SU-DHL-6 (cell line): ENCODE data around the gene SLC35C1.

ENCODE experiments used
- H2AFZ ChIP-seq: fragments of 200-600 bp; sonication (generic); 2 replicates; pipeline ENCODE4 v1.6.1; 2014; ENCODE audit warnings: low read depth, mild to moderate bottlenecking, moderate library complexity, mixed read lengths, antibody characterized with exemption, low read length; ENCODE audit not compliant: severe bottlenecking
- H3F3A ChIP-seq: fragments of 200-600 bp; shearing (Covaris generic); 2 replicates; pipeline ENCODE4 v1.6.0; 2016; ENCODE audit warnings: antibody characterized with exemption, mild to moderate bottlenecking; ENCODE audit not compliant: insufficient read depth
- H3K27ac ChIP-seq: fragments of 200-600 bp; sonication (generic); 2 replicates; pipeline ENCODE4 v1.5.1; 2016; ENCODE audit warnings: low read depth, mild to moderate bottlenecking, low read length, moderate library complexity, mixed read lengths
- H3K27me3 ChIP-seq: fragments of 200-600 bp; sonication (generic), shearing (Covaris generic); 2 replicates; pipeline ENCODE4 v1.6.0; 2014; ENCODE audit warnings: mild to moderate bottlenecking, low read length
- H3K36me3 ChIP-seq: fragments of 200-600 bp; sonication (generic); 2 replicates; pipeline ENCODE4 v1.6.1; 2014; ENCODE audit warnings: mild to moderate bottlenecking, low read length, mixed read lengths
- H3K4me2 ChIP-seq: fragments of 300-600, 200-600 bp; shearing (Covaris generic), sonication (generic); 2 replicates; pipeline ENCODE4 v1.6.0; 2014; ENCODE audit warnings: low read length, low read depth, mild to moderate bottlenecking; ENCODE audit not compliant: poor library complexity, severe bottlenecking
- H3K4me3 ChIP-seq: fragments of 200-600 bp; sonication (generic); 2 replicates; pipeline ENCODE4 v1.5.1; 2014; ENCODE audit warnings: antibody characterized with exemption, low read length, mild to moderate bottlenecking, mixed read lengths; ENCODE audit not compliant: insufficient read depth, poor library complexity, severe bottlenecking
- H3K79me2 ChIP-seq: fragments of 200-600 bp; sonication (generic); 2 replicates; pipeline ENCODE4 v1.6.1; 2014; ENCODE audit warnings: mild to moderate bottlenecking, low read length, moderate library complexity; ENCODE audit not compliant: insufficient read depth
- H3K9ac ChIP-seq: fragments of 200-600 bp; sonication (generic); 2 replicates; pipeline ENCODE4 v1.7.0; 2014; ENCODE audit warnings: mild to moderate bottlenecking, low read length
- H3K9me2 ChIP-seq: fragments of 200-600 bp; sonication (generic); replicated peaks from 2 replicates; pipeline ENCODE4 v1.6.1; 2014; ENCODE audit warnings: low read length; ENCODE audit not compliant: insufficient read depth
- H3K9me3 ChIP-seq: fragments of 200-600 bp; sonication (generic); 2 replicates; pipeline ENCODE4 v1.6.1; 2014; ENCODE audit warnings: low read length, mixed read lengths; ENCODE audit not compliant: insufficient read depth
- H4K20me1 ChIP-seq: fragments of 200-600 bp; sonication (generic); 2 replicates; pipeline ENCODE4 v1.6.1; 2014; ENCODE audit warnings: low read depth, mild to moderate bottlenecking, antibody characterized with exemption, low read length, moderate library complexity, mixed read lengths
- EZH2phosphoT487 ChIP-seq: fragments of 200-600 bp; sonication (generic), shearing (Covaris generic); conservative IDR thresholded peaks from 2 replicates; pipeline ENCODE4 v1.6.1; 2018; ENCODE audit warnings: mild to moderate bottlenecking, antibody characterized with exemption, low read length, moderate library complexity, mixed read lengths
- TF ChIP-seq, protein P1 (sequence below): fragments of 200-600 bp; sonication (generic); IDR thresholded peaks from one replicate; pipeline ENCODE4 v1.5.1; 2017; ENCODE audit warnings: antibody characterized with exemption, mild to moderate bottlenecking, low read length, moderate library complexity; ENCODE audit not compliant: insufficient read depth, poor library complexity, severe bottlenecking

Gene SLC35C1

GRCh38 chr11:45805305-45806071 is 539 bp downstream of the SLC35C1 start:
- H3K27ac ChIP-seq: no peak overlapping the region
- H3K79me2 ChIP-seq: peaks cover 5% of the 10 kb centered on the region; the same call in 1 of the 2 replicates
- no peaks in the 10 kb centered on the region for H3F3A ChIP-seq
- no peaks in the 10 kb centered on the region for H3K9me2 ChIP-seq
- no peaks in the 10 kb centered on the region for H3K9me3 ChIP-seq
- H3K36me3 ChIP-seq: no peaks in the 10 kb centered on the region
- TF ChIP-seq, protein P1, sequence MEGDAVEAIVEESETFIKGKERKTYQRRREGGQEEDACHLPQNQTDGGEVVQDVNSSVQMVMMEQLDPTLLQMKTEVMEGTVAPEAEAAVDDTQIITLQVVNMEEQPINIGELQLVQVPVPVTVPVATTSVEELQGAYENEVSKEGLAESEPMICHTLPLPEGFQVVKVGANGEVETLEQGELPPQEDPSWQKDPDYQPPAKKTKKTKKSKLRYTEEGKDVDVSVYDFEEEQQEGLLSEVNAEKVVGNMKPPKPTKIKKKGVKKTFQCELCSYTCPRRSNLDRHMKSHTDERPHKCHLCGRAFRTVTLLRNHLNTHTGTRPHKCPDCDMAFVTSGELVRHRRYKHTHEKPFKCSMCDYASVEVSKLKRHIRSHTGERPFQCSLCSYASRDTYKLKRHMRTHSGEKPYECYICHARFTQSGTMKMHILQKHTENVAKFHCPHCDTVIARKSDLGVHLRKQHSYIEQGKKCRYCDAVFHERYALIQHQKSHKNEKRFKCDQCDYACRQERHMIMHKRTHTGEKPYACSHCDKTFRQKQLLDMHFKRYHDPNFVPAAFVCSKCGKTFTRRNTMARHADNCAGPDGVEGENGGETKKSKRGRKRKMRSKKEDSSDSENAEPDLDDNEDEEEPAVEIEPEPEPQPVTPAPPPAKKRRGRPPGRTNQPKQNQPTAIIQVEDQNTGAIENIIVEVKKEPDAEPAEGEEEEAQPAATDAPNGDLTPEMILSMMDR: no peak
- TF ChIP-seq EZH2phosphoT487: no peak
- H3K4me3 ChIP-seq: peak overlapping the region; percentile 96
- H3K9ac ChIP-seq: peak overlapping the region; percentile 80
- no peaks in the 10 kb centered on the region for H3K27me3 ChIP-seq
- no peaks in the 10 kb centered on the region for H4K20me1 ChIP-seq
- peak overlapping the region; percentile 99 for H2AFZ ChIP-seq
- peak overlapping the region; percentile 99 for H3K4me2 ChIP-seq

DNA sequence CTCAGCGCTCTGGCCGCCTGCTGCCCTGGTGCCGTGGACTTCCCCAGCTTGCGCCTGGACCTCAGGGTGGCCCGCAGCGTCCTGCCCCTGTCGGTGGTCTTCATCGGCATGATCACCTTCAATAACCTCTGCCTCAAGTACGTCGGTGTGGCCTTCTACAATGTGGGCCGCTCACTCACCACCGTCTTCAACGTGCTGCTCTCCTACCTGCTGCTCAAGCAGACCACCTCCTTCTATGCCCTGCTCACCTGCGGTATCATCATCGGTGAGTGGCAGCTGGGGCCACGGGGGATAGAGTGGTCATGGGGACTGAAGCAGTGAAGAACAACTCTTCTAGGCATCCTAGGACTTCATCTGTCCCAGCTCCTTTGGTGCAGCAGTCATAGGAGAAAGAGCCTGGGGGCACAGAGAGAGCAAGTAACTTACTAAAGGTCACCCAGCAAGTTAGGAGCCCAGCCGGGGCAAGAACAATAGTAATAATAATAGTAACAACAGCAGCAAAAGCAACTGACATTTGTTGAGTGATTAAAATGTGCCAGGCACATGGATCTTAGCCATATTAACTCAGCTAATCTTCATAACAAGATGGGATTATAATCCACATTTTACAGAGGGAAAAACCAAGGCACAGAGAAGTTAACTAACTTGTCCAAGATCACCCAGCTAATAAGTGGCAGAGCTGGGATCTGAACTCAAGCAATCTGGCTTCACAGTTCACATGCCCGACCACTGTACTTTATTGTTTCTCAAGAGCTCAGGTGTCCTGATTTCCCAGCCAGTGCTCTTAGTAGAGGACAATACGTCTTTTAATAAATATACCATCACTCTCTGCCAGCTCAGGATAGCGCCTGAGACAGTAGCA is 1.4 kb downstream of the SLC35C1 start:
- H3F3A ChIP-seq: no peaks in the 10 kb centered on the region
- peak overlapping the region; percentile 80; the same call in 1 of the 2 replicates for H3K9ac ChIP-seq
- no peaks in the 10 kb centered on the region for H3K36me3 ChIP-seq
- no peaks in the 10 kb centered on the region for H3K9me3 ChIP-seq
- peaks cover 5% of the 10 kb centered on the region; the same call in 1 of the 2 replicates for H3K79me2 ChIP-seq
- TF ChIP-seq, protein P1: no peak
- no peak for TF ChIP-seq EZH2phosphoT487
- H2AFZ ChIP-seq: no peak overlapping the region
- no peaks in the 10 kb centered on the region for H4K20me1 ChIP-seq
- H3K27me3 ChIP-seq: no peaks in the 10 kb centered on the region
- H3K9me2 ChIP-seq: no peaks in the 10 kb centered on the region
- peak overlapping the region; percentile 99 for H3K4me2 ChIP-seq
- peak overlapping the region; percentile 25 for H3K4me3 ChIP-seq
- no peak overlapping the region for H3K27ac ChIP-seq

- TF ChIP-seq EZH2phosphoT487: no peak
- TF ChIP-seq, protein P1: no peak
- peak overlapping the region; percentile 4 for H3K4me3 ChIP-seq
Measured at GRCh38 chr11:45806937-45807791, 2.2 kb downstream of the SLC35C1 start.

More at GRCh38 chr11:45806937-45807791, 2.2 kb downstream of the SLC35C1 start:
- Histone ChIP-seq H3K79me2 (peaks cover 5% of the 10 kb centered on the region; the same call in 1 of the 2 replicates), H3K36me3 (no peaks in the 10 kb centered on the region), H3K9ac (peak overlapping the region; percentile 80; the same call in 1 of the 2 replicates), H3K27ac (no peak overlapping the region), H3F3A (no peaks in the 10 kb centered on the region), H3K9me3 (no peaks in the 10 kb centered on the region), H2AFZ (no peak overlapping the region), H3K27me3 (no peaks in the 10 kb centered on the region), H4K20me1 (no peaks in the 10 kb centered on the region), H3K9me2 (no peaks in the 10 kb centered on the region), H3K4me2 (peak overlapping the region; percentile 99)
